ENCODE results near the gene TRAK1. TPM values are rescaled to one million over a fixed set of nuclear protein-coding genes. Genes with fewer than 3 reads are reported as not detected.

TRAK1 gene
- total and polyA plus RNA-seq, 2 of the 4 experiments (the other 2 are of a cell fraction), result 25.6 to 28.1 TPM

DNA sequence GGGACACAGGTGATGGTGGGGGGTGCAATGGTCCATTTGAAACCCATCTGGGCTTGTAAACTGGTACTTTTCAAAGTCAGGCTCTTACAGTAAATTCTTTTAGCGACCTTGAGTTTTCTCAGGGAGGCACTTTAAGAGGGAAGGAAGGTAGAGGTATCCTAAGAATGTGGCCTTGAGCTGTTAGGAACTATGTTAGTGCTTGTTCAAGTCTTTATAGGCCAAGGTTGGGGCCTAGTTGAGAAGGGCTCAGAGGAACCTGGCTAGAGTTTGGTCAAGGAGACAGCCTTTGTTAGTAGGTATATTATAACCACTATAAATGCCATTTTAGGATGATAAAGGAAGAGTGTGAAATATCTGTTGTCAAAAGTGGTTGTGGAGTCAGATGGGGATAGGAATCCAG, 184.1 kb downstream of the TRAK1 start:
- Histone ChIP-seq H3K4me2 (ENCODE audit: low read depth, low read length) (no peak overlapping the region), H2BK15ac (ENCODE audit: low read depth, low read length) (no peak overlapping the region), H3K4ac (ENCODE audit: low read depth, low read length) (no peak overlapping the region), H2AK5ac (ENCODE audit: low read depth, low read length) (no peak overlapping the region), H3K9me1 (ENCODE audit: insufficient read depth, low read length) (no peaks in the 10 kb centered on the region), H2BK20ac (ENCODE audit: low read depth, low read length) (no peak overlapping the region), H3K18ac (ENCODE audit: low read depth, low read length) (no peak overlapping the region), H4K91ac (ENCODE audit: insufficient read depth, low read depth, low read length) (no peak overlapping the region), H4K20me1 (ENCODE audit: insufficient read depth, low read length) (no peaks in the 10 kb centered on the region), H4K8ac (ENCODE audit: low read depth in 2 of 2, low read length in 2 of 2) (no peak overlapping the region), H3K4me3 (ENCODE audit: insufficient read depth, low read depth, low read length) (no peak overlapping the region), H2AK9ac (replicated peaks; ENCODE audit: low read depth, low read length, poor library complexity) (no peak overlapping the region), H4K5ac (ENCODE audit: low read depth, low read length) (no peak overlapping the region), H3K14ac (replicated peaks; ENCODE audit: low read depth, low read length) (no peak overlapping the region), H3K79me1 (ENCODE audit: low read depth in 1 of 2, low read length in 2 of 2) (no peaks in the 10 kb centered on the region), H3K4me1 (ENCODE audit: control insufficient read depth, insufficient read depth, low read length) (no peaks in the 10 kb centered on the region), H2AFZ (replicated peaks; ENCODE audit: low read length, poor library complexity) (no peak overlapping the region), H3K56ac (ENCODE audit: extremely low read depth, insufficient read depth, low read length) (no peak overlapping the region), H3K36me3 (ENCODE audit: control insufficient read depth, insufficient read depth, low read length) (no peaks in the 10 kb centered on the region), H3K9ac (ENCODE audit: low read depth, low read length) (no peak overlapping the region), H3K23ac (ENCODE audit: low read depth, low read length) (no peak overlapping the region), H3K27me3 (ENCODE audit: control insufficient read depth, insufficient read depth, low read length) (peaks cover 5% of the 10 kb centered on the region; the same call in 1 of the 2 replicates), H3K27ac (ENCODE audit: insufficient read depth, low read length) (no peak overlapping the region), H2BK5ac (ENCODE audit: low read depth, low read length, poor library complexity, severe bottlenecking) (no peak overlapping the region), H3K9me3 (ENCODE audit: control insufficient read depth, insufficient read depth, low read length) (no peaks in the 10 kb centered on the region), H2BK120ac (ENCODE audit: low read depth, low read length) (no peak overlapping the region)
- ATAC-seq (ENCODE audit: low read depth) (no peak), DNase-seq (no peak)
- TF ChIP-seq MAZ (IDR thresholded peaks at IDR 0.05; ENCODE audit: borderline replicate concordance, low read depth, low read length), result no peak
- TF ChIP-seq RCOR1 (IDR thresholded peaks at IDR 0.05; ENCODE audit: insufficient replicate concordance, low read length), result no peak
- TF ChIP-seq MXI1 (IDR thresholded peaks at IDR 0.05; ENCODE audit: borderline replicate concordance, low read depth, low read length), result no peak
- TF ChIP-seq, protein P1, sequence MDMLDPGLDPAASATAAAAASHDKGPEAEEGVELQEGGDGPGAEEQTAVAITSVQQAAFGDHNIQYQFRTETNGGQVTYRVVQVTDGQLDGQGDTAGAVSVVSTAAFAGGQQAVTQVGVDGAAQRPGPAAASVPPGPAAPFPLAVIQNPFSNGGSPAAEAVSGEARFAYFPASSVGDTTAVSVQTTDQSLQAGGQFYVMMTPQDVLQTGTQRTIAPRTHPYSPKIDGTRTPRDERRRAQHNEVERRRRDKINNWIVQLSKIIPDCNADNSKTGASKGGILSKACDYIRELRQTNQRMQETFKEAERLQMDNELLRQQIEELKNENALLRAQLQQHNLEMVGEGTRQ (IDR thresholded peaks at IDR 0.05; ENCODE audit: low read depth, low read length), result no peak
- no peak for TF ChIP-seq SMC3 (IDR thresholded peaks at IDR 0.05; ENCODE audit: low read depth, low read length)
- no peak for TF ChIP-seq RFX5 (IDR thresholded peaks at IDR 0.05; ENCODE audit: low read depth, low read length)
- no TSS peak for BruUV-seq (replicated peaks)
- intact Hi-C loops (cut with micrococcal nuclease), result no loop called here
- dilution Hi-C loops (cut with HindIII; ENCODE audit: low sequenced_read_pairs, unreplicated experiment), result no loop called here
- in situ Hi-C loops (cut with MboI; ENCODE audit: low sequenced_read_pairs), result no loop called here
- ChIA-PET POLR2A (ENCODE audit: unreplicated experiment) (no interaction called here), CTCF (no interaction called here)
- WGBS, 2 experiments (ENCODE audit: extremely low coverage in 2 of 2, insufficient read length in 1 of 2), result 0% methylated on average over 1 of the region's 1 CpG; no CpG with 5 or more reads in 1 of the 2 experiments

Small RNAs within 50 kb of the gene (microRNA-seq; reads per million reads assigned to microRNA genes)
- gene RNU4-78P (ENCODE audit: insufficient read depth, insufficient read length), result not detected

Small RNAs within 50 kb of the gene (small RNA-seq; reads per million reads assigned to genes)
- 0 reads per million in 5 experiments for gene RNU4-78P

Other genes with a start within 250 kb of the TRAK1 start
- gene ULK4, start 129.3 kb upstream of the TRAK1 start, total RNA-seq (2012; rRNA removed), result 5.0 and 10.3 TPM in 2 replicates
- gene ULK4, start 129.3 kb upstream of the TRAK1 start, polyA plus RNA-seq (2012; rRNA removed), result 1.3 and 2.7 TPM in 2 replicates
- not detected in 2 replicates for gene CCK, start 174.8 kb downstream of the TRAK1 start, total RNA-seq (2012; rRNA removed)
- 0.43 TPM in 2 replicates for gene CCK, start 174.8 kb downstream of the TRAK1 start, polyA plus RNA-seq (2012; rRNA removed)